Measurements from ENCODE around the gene LRRC7.
"Not testable (repeated sequence)": the region's sequence is repeated elsewhere in the genome, so short reads cannot be mapped to it uniquely, and the experiment has no call there.

LRRC7 gene

DNA sequence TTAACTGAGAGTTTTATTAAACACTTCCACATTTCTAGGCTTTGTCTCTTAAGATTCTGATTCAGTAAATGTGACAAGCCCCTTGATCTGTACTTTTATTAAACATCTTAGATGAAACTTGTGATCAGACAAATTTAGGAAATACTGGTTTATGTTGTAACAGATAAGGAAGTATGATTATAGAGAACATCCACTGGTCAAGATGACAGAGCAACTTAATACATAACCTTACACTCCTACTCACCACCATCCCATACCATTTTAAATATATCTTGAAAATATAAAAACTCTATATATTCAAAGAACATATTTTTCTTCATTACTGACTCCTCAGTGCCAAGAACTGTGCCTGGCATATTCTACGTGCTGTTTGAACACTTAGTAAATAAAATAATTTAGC lies 420.2 kb downstream of the LRRC7 start:
- DNase-seq: no peak

DNA sequence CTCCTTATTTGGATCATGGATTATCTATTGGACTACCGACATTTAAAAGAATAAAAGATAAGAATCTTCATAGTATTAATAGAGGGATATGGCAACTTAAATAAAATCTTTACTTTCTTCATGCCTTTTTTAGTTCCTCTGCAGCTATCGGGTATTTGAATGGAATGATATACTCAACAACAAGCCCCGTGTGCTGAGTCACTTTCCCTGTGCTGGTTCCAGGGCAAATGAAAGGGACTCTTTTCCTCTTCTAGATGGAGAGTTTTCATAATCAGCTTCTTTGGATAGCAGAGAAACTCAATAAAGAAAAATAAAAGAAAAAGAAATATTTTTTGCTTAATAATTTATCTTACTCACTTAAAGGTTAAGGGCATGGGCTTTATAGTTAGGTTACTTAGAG lies 423.9 kb downstream of the LRRC7 start:
- DNase-seq: no peak

DNA sequence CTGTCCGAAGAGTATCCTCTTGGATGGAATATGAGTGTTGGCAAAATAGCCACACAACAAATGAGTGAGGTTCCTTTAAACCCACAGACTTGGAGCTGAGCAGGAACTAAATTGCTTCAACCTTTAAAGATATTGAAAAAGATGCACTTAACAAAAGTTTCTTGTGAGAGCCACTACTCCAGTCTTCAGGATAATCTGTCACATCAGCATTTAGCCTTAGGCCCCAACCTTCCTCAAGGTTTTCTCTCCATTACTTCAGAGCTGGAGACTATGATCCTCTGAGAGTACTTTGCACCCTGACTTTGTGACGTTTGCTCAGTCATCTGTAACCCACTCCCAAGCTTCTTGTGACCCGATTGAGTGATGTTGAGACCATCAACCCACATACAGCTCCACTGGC lies 424.9 kb downstream of the LRRC7 start:
- no peak for DNase-seq

DNA sequence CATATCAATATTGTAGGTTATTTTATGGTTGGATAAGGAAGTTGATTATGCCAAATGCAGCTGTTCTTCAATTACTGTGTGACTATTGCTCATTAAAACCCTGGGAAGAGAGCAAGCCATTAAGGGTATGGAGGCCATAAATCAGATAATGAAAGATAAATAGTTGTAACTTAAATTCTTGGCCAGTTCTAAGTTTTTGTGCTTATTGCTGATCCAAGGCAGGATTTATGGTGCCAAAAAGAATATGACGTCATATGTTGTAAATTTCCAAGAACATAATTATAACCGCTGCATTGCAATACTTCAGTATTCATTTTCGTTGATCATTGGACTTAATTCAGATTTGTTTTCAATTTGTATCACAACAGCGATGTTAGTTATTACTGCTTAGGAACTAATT lies 426.1 kb downstream of the LRRC7 start:
- no peak for DNase-seq

DNA sequence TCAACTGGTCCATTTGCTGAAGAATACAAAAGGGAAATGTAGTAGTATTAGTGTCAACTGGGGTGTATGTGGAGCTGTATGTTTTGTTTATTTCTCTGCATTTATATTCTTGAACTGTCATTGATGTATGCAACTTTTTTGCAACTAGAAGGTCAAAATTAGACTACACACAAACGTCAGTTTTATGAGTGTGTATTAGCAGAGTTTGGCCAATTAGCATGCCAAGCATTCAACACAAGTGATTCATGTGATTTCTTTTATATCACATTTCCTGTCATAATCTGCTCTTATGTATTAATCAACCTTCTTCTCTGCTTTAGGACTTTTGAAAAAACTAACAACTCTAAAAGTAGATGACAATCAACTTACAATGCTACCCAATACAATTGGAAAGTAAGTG lies 426.5 kb downstream of the LRRC7 start:
- DNase-seq: no peak

DNA sequence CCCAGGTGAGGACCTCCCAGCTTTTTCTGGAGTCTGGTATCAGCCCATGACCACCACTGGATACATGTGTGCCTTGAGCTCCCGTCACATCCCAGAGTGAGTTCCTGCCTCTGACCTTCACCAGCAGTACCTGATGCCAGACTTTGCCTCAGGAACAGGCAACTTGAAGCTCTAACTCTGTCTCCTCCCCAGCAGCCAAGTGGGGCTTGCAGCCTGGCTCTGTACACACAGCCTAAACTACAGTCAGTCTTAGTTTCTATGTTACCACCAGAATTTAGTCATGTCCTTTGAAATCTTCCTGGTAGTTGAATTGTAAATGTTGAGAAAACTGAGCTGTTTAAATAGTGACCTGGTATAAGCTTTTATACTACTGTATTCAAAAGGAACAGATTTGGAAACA lies 431.1 kb downstream of the LRRC7 start:
- DNase-seq: no peak

DNA sequence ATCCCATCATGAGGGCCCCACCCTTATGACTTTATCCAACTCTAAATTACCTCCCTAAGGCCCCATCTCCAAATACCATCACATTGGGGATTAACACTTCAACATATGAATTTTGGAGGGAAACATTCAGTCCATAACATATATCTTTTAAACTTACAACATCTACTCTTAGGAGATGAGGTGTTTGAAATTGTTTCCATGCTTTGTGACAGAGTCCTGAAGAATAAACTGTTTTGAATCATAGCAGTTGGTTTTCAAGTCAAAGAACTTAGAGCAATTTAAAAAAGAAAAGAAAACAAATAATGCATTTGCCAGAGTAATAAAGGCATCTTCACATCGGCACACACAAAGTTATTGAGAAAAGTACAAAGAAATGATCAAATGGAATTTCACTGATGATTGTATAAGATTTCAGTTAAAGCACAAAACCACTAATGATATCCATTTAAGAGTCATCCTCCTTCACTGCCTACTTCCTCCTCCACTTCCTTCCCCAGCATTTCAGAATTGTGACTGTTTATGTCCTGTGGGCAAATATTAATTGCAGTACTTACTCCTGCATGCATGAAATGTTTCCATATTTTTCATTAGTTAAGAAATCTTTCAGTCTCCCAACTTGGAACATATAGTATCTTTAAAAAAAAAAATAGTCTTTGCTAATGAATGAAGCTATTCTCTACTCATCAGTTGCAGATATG lies 435.6 kb downstream of the LRRC7 start:
- no peak for DNase-seq

DNA sequence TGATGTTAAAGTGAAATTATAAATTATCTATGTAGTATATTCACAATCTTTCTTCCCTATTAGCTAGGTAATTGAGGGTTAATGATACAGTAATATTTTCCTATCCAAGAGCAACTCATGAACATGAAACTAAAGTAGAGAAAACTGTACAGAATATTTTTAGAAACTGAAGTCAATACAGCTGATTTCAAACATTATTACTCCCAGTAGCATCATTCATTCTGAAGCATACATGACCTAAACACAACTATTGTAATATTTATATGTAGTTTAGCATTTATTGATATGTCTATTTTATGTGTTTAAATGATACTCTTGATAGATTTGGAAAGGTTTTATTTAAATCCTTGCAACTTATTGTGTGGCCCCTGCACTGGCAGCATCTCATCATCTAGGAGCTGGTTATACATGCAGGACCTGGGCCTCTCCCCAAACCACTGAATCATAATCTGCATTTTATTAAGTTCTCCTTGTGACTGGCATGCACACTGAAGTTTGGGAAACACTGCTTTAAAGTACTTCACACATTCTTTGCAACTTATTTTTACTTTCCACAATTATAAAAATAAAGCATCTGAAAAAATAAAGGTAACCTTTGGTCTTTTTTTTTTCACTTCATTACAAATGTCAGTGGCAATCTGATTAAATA lies 437.8 kb downstream of the LRRC7 start:
- no peak for DNase-seq

DNA sequence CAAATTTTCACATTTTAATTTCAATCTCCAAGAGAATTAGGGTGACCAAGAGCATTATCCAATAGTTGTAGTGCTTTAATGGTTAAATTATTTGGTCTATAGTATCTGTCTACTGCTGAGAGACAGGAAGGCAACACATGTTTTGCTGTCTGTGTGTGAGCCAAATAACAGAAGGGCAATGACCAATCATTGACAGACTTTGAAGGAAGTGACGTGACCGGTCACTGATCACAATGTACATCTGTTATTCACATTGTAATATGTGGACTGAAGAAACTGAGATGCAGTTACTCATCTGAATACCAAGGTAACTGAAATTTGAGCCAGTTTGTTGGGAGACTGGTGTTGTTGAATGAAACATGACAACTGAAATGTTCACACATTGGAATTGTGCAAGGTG lies 440.9 kb downstream of the LRRC7 start:
- DNase-seq: no peak

DNA sequence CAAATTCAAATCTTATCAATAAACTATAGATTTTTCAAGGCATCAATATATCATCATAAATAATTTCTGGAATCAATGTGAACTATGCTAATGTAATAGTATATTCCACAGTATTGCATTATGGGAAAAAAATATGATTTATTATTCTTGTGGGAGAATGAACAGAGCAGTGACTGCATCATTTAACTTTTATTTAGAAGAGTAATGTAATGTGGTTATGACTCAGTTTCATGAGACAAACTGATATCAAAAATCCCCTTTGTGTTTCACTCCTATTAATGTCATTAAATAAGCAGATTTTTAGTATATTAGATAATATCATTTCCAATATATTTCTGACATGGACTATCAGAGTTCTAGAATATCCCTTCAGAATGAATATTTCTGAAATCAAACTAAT lies 450.0 kb downstream of the LRRC7 start:
- no peak for DNase-seq

DNA sequence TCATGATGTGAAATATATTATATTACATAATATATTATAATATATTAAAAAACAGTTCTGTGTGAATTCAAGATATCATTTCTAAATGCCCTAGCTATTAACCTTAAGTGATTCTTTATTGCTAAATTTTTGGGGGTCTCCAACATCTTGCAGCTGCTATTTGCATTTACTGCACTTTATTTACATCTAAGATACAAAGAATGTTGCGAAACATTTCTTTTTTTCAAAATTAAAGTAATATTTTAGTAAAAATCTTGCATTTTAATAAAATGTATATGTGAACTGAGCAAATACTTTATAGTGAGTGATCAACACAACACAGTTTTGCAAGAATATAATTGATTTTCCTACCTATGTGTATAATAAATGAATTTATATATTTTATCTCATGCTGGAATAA lies 456.6 kb downstream of the LRRC7 start:
- no peak for DNase-seq

DNA sequence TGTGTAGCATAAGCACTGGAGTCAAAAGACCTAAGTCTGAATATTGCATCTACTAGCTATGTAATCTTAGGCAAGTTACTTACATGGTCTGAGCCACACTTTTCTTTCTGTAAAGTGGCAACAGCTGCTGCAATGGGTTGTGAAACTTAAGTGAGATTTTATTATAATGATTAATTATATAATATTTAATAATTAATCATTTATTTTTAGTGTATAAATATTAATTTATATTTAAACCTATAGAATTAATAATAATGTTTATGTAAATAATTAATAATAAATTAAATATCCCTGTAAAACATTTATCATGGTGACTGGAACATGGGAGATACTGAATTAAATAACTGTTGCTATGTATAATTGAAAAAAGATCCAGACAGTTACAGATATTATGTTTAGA lies 457.3 kb downstream of the LRRC7 start:
- no peak for DNase-seq

DNA sequence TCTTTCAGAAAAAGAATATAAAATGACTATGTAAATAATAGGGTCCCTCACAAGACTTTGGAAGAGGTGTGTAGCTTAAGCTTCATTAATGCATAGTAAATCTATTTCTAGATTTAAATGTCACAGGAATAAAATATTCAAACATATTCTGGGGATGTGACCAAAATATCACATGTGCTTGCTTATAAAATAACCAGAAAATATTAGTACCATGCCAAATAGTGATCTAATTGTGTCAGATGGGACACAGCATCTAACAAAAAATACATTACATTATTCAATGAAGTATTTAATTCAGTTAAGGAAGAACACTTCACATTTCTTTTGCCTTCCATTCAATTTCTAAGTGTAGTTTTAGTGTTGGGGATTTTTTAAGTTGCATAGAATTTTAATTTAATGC lies 458.1 kb downstream of the LRRC7 start:
- no peak for DNase-seq

DNA sequence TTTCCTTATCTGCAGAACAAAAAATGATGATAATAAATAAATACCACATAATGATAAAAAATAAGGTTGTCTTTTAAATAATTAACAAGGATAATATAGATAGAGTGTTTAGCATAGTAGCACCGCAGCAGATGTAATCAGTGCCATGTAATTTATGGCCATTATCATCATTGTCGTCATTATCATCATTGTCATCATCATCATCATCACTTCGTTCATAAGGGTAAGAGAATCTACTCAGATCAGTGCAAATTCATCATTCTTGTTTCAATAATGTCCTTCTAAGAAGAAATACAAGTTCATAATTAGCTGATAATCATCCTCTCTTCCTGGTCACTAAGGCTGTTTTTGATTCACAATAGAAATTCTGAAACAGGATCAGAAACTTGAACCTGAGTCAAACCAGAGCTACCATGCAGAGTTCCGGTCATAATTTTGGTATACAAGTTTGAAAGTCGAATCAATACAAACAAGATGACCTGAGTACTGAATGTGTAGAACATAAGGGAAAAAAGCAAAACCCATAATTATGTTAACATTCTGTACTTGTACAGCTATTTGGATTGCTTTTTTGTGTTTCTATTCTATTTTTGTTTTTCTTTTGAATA lies 465.6 kb downstream of the LRRC7 start:
- DNase-seq: no peak

DNA sequence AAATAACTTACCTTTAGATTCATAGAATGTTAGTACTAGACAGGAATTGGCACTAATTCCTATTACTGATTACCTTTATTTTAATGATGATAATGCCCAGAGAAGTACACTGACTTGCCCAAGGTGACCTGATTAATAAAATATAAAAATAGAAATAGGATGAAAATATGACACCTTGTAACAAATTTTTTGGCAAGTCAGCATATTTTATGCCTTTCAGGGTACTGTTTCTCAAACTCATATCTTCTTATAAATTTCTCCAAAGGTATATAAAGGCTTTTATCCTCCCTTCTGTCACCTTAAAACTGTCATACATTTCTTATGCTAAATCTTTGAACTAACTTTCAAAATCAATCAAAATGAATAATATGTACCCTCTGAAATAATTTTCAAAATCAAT lies 466.2 kb downstream of the LRRC7 start:
- DNase-seq: no peak

DNA sequence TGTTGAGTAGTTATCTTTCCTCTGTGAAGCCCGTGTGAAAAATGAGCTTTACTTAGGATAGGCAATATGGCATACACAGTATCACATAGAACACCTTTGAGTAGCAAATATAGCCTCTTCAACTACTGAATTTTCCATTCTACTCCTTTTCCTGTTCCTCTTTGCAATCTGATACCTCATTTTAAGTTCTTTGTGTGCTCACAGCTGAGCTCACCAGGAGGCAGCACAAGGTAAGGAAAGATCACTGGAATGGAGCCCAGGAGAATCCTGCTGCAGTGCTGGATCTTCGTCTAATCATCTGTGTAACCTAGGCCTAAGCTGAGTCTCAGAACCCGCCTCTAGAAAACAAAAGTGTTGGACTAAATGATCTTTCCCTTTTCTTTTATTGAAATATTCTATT lies 466.7 kb downstream of the LRRC7 start:
- no peak for DNase-seq

DNA sequence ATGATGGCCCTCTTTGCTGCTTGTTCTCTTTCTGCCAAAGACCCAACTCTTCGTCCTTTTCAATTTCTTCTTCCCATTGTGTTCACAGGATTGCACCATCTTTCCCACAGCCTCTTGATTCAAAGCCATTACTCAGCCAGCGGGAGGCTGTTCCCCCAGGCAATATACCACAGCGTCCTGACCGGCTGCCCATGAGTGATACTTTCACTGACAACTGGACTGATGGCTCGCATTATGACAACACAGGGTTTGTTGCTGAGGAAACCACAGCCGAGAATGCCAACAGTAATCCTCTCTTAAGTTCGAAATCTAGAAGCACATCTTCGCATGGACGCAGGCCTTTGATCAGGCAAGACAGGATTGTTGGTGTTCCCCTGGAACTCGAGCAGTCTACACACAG lies 470.3 kb downstream of the LRRC7 start:
- DNase-seq: no peak

DNA sequence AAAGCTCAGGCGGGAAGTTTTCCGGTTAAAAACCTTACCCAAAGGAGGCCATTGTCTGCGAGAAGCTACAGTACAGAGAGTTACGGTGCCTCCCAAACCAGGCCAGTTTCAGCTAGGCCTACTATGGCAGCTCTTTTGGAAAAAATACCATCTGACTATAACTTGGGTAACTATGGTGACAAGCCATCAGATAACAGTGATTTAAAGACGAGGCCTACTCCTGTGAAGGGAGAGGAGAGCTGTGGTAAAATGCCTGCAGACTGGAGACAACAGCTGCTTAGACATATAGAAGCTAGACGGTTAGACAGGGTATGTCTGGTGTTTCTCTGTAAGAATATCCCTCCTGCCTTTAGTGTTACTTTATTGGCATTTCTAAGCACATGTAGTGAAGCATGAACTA lies 471.8 kb downstream of the LRRC7 start:
- DNase-seq: no peak

DNA sequence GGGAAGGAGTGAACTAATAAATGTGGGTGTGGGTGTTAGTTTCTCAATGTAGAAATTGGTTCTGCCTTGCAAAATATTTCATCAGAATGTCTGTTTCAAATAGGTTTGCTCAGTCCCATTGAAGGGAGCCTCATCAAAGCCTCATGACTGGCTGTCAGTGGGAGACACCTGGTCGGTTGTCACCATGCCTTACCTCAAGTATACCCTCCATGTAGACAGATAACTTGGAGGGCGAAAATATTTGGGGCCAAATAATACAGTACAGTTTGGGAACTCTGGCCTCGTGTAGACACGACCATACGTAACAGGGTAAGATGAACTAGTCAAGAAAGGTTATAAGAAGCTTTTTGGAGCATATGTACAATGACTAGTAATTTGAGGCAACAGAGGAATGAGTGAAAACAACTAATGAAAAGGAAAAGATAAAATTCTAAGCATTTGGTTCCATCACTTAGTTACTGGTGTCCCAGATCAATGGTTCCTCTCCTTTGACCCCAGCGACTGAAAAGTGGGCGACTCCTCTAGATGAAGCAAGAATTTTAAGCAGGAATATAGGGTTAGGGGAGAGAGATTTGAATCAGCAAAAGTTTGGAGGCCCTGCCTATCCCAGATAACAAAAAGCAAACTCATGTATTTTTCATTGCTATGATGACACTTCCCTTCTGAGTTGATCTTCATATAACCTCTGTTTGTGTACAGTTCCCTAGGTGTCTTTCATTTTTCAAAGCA lies 473.8 kb downstream of the LRRC7 start:
- no peak for DNase-seq

DNA sequence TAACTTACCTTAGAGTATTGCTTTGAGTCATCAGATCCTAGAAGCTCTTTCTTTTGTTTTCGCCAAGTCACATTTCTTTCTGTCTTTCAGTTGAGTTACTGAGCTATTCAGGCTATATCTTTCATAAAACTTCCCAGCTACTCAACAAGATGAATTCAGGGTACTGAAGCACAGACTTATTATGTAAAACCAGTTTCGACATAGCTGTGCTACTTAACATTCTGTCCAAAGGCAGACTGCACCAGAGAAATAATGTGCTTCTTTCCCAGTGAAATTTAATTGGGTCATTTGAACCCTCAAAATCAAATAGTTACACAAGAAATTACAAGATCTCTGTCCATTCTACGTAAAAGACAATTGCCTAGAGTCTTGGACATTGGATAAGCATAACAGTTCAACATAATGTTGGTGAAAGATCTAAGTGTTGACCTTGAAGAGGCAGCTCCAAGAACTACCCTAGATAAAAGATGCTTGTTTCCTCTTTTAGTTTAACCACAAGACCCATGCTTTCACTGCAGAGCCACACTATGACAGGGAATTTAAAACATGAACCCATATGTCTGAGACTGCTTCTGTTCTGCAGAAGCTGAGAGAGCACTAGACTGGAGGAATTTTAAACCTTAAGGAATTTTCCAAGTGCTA lies 474.5 kb downstream of the LRRC7 start:
- DNase-seq: no peak

DNA sequence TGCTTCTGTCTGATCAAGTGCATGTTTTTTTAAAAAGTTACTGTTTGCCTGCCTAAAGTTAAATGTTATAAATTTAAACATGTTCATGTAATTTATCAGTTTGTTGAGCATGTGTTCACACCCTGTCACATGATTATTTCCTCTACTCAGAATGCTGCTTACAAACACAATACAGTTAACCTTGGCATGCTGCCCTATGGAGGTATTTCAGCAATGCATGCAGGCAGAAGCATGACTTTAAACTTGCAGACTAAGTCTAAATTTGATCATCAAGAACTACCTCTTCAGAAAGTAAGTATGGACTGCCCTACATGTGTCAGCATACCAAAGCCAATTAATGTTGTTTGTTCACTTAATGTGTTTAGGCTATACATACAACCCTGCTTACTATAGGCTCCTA lies 476.1 kb downstream of the LRRC7 start:
- DNase-seq: no peak

DNA sequence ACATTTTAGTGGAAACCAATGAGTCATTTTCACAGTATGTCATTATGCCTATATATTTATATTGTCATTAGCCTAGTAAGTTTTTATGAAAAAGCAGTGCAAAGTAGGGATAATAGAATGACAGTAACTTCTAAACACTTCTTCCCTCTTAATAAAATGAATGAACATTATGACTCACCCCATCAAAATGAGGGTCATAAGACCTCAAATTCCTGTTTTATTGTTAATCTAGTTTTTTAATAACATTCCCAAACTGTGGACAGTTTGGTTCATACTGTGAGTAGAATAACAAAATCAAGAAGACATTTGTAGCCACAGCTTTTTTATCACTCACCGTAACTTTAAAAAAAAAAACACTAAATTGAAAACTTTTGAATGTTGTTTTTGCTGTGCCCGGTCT lies 477.1 kb downstream of the LRRC7 start:
- no peak for DNase-seq

DNA sequence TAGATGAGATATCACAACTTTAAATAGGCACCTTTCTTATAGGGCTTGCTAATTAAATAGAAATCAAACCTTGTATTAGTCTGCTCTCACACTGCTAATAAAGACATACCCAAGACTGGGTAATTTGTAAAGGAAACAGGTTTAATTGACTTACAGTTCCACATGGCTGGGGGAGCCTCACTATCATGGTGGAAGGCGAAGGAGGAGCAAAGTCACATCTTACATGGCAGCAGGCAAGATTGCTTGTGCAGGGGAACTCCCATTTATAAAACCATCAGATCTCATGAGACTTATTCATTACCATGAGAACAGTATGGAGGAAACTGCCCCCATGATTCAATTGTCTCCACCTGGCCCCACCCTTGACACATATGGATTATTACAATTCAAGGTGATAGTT lies 477.9 kb downstream of the LRRC7 start:
- not testable (repeated sequence) for DNase-seq
